ENCODE measurements around the gene ALDH3A2.

Gene ALDH3A2

GRCh38 chr17:19717031-19717360, 68.4 kb downstream of the ALDH3A2 start:
- DNase-seq = no peak

GRCh38 chr17:19717411-19717908, 68.9 kb downstream of the ALDH3A2 start:
- DNase-seq = no peak

- no peak for DNase-seq
Measured at GRCh38 chr17:19718041-19718612, 69.6 kb downstream of the ALDH3A2 start.

- no peak for DNase-seq
Measured at GRCh38 chr17:19718613-19719354, 70.2 kb downstream of the ALDH3A2 start.

GRCh38 chr17:19719355-19720209, 71.0 kb downstream of the ALDH3A2 start:
- DNase-seq = no peak

- DNase-seq = no peak
Measured at GRCh38 chr17:19720210-19720475, 71.6 kb downstream of the ALDH3A2 start.

- no peak for DNase-seq
Measured at GRCh38 chr17:19720631-19721426, 72.3 kb downstream of the ALDH3A2 start.

GRCh38 chr17:19723964-19724363, 75.4 kb downstream of the ALDH3A2 start:
- DNase-seq = no peak

- DNase-seq = peak; percentile 49
Measured at GRCh38 chr17:19724501-19725420, 76.2 kb downstream of the ALDH3A2 start.

- DNase-seq = no peak
Measured at GRCh38 chr17:19725486-19725885, 76.9 kb downstream of the ALDH3A2 start.

GRCh38 chr17:19726631-19727376, 78.3 kb downstream of the ALDH3A2 start:
- DNase-seq = no peak

Measured in CD4-positive, alpha-beta T cell treated with Interleukin-12 subunit alpha and Interleukin-12 subunit beta, for 1 hour (primary cell).